HG03354 (cell line): ENCODE measurements around the gene CCSER1.
"Not testable (repeated sequence)": the region's sequence is repeated elsewhere in the genome, so short reads cannot be mapped to it uniquely, and the experiment has no call there.

Experiments used
- ATAC-seq: cut with Tn5 transposase; IDR thresholded peaks from one replicate; pipeline ENCODE4 v1.9.1; 2021; ENCODE audit warnings: mild to moderate bottlenecking; ENCODE audit not compliant: unreplicated experiment, poor library complexity, severe bottlenecking

The CCSER1 gene

DNA sequence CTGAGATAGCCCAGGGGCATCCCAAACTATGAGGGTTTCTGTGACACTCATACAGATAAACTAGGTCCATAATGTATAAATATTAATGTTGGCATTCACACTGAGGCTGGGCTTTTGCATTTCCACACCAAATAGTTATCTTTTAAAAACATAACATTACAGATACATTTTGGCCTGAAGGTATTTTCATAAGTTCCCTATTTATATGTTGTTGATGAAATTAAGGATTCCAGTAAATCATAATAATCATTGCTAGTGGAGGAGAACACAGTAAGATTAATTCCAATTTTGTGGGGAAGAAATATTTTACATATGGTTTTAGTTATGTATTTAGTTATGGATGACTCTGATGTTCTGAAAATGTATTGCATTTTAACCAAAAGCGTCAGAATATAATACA lies 479.6 kb downstream of the CCSER1 start:
- no peak for ATAC-seq

DNA sequence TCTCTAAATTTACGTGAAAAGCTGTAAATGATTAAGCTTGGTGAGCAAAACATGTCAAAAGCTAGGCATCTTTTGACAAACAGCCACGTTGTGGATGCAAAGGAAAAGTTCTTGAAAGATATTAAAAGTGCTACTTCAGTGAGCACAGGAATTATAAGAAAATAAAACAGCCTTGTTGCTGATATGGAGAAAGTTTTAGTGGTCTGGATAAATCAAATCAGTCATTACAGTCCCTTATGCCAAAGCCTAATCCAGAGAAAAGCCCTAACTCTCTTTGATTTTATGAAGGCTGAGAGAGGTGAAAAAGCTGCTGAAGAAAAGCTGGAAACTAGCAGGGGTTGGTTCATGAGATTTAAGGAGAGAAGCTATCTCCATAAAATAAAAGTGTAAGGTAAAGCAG lies 487.2 kb downstream of the CCSER1 start:
- no peak for ATAC-seq

DNA sequence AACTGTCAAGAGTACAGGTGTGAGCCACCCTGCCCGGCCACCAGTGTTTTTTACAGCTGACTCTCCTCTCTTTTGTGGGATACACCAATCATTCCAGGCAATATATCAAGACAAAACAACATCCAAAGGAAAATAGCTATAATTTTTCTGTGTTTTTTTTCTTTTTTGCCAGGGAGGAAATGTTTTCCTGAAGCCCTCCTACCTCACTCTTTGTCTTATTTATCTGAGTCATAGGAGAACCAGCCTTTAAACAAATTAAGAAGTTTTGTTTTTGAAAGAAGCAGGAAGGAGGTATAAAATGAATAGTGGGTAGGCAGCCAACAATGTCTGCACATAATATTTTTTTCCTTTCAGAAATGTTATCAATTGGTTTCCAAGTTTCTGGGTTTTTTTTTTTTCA lies 493.9 kb downstream of the CCSER1 start:
- no peak for ATAC-seq

DNA sequence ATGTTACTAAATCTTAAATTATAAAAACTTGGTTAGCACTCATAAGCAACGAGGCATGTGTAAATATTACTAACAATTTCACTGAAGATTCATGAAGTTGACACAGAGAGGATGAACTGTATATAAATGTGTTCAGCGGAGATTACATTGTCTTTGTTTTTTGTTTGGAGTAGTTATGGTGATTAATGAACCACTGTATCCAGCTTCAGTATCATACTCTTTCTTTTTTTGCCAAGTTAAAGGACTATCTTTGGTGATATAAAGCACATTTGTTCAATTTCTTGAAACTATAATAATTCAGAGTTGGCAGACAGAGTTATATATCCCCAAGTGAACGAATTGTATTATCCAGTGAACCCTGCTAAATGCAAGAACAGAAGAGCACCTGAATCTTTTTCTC lies 497.6 kb downstream of the CCSER1 start:
- ATAC-seq: no peak

DNA sequence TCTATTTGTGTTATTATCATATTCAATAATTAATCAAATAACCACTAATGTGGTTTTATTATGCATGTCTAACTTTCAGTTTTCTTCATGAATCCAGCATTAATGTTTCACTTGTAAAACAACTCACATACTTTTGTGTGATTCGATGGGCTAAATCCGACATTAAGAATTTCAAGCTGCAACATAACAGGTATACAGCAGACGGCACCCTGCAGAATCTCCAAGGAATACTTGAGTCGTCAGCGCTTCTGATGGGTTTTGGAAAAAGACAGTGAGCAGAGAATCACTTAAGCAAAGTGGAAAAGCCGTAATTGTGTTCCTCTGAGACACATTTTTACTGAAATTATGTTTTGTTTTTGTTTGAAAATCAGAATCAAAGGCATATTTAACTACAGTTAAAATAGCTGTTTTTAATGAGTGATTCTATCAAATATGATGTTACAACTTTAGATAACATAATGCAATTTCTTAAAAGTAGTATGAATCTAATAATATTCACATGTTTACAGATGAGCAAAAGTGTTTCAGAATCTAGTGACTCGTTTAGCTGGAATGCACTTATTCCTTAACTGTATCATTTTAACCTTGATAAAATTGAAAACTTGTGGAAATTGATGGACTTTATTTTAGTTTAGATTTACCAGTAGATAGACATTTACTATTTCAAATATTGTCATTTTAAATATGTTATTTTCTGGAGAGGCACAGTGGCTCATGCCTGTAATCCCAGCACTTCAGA lies 514.8 kb downstream of the CCSER1 start:
- no peak for ATAC-seq

DNA sequence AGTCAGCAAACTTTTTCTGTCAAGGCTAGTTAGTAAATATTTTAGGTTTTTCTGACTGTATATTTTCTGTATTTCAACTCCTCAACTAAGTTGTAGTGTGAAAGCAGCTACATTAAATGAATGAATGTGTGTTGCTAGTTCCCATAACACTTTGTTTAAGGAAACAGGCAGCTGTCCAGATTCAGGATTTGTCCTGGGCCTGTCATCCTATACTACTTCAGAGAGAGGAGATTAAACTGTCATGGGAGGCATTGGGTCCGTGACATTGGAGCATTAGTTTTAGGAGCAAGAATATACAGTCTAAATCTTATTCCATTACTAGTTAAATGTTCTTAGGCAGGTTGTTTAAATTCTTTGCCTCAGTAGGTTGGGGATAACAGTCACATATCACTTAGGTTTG lies 516.0 kb downstream of the CCSER1 start:
- no peak for ATAC-seq

DNA sequence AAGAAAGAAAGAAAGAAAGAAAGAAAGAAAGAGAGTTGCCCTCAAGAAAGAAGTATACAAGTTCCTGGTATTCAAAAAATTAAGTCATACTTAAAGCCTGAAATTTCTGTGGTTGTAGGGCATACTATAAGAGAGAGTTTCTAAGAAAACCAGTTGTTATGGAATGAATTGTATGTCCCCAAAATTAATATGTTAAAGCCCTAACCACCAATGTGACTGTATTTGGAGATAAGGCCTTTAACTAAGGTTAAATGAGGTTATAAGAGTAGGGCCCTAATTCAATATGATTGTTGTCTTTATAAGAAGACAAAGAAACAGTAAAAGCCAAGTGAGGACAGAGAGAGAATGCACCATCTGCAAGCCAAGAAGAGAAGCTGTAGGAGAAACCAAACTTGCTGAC lies 521.1 kb downstream of the CCSER1 start:
- no peak for ATAC-seq

DNA sequence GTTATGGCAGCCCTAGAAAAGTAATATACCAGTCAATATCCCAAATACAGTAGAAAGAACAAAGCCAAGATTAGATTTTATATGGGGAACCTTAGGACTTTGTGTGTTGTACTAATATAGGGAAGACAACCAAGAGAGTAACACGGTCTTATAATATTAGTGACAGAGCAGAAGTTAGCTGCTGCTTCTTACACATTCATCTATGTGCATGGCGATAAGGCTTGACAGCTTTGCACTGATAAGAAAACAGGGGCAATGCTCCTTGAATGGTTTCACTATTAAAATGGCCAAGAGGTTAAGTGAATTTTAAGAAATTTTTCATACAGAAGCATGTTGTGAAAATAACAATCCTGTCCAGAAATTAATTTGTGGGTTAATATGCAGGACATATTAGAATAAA lies 521.6 kb downstream of the CCSER1 start:
- no peak for ATAC-seq

DNA sequence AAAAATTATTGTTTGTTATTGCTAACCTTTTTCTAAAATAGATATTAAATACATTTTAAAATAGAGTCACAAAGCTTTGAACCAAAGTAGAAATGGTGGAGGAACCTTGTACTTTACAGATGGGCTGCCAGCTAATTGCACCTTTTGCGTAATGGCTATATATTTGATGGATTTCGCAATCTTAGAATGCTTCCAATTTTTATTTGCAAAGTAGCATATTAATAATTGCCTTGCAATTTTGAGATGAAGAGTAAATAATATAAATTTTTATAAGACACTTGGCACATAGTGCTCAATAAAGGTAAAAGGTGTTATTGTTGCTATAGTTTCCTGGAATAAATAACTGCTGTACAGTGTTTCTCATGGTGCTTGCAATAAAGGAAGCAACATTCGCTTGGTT lies 533.5 kb downstream of the CCSER1 start:
- no peak for ATAC-seq

DNA sequence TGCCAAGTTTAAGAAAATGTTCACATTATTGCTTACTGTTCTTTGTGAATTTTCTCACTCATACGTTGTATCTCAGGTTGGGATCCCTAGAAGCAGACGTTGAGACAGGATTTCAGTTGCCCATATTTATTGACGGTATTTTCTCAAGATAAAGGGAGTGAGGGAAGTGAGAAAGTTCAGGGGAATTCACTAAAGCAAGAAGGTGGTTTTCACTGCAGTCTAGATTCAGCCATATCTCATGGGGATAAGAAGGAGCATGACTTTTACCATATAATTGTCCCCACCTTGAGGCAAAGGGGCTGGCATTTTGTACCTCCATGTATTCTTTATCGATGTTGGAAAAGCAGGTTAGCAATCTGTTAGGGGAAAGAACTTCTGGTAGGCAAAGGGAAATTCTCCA lies 543.0 kb downstream of the CCSER1 start:
- ATAC-seq: no peak

DNA sequence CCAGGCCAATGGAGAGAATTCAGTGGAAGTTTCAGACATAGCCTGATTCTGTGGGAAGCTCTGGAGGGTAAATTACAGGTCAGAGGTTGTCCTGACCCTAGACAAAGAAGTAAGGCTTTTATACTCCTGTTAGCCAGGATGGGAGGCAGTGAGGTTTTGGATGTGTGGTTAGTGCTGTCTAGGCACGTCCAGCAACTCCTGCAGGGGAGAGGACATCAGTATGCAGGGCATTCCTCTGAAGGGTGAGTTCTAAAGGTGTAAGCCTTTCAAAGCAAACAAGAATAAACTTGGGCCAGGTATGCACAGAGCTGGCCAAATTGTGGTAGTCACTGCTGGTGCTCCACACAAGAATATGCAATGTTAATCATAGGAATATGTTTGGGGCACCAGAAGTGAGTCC lies 562.5 kb downstream of the CCSER1 start:
- ATAC-seq: no peak

DNA sequence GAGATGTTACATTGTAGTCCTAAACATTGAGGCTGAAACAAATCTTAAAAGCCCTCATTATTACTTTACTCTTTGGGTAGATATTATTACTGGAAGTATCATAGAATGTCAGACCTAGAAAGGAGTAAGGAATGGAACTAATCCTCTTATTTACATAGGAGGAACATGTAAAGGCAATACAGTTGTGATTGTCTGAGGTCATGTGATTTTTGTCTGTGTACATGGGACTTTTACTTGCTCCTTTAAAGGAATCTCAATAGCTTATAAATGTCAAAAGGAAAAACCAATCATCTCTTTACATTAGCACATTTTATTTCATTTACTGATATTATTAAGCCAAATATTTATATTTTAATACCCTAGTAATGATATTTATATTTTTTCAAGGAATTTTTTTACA lies 568.2 kb downstream of the CCSER1 start:
- no peak for ATAC-seq

DNA sequence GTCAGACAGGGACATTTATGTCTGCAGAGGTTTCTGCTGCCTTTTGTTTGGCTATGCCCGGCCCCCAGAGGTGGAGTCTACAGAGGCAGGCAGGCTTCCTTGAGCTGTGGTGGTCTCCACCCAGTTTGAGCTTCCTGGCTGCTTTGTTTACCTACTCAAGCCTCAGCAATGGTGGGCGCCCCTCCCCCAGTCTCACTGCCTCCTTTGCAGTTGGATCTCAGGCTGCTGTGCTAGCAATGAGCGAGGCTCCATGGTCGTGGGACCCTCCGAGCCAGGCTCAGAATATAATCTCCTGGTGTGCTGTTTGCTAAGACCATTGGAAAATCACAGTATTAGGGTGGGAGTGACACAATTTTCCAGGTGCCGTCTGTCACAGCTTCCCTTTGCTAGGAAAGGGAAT lies 578.3 kb downstream of the CCSER1 start:
- not testable (repeated sequence) for ATAC-seq

DNA sequence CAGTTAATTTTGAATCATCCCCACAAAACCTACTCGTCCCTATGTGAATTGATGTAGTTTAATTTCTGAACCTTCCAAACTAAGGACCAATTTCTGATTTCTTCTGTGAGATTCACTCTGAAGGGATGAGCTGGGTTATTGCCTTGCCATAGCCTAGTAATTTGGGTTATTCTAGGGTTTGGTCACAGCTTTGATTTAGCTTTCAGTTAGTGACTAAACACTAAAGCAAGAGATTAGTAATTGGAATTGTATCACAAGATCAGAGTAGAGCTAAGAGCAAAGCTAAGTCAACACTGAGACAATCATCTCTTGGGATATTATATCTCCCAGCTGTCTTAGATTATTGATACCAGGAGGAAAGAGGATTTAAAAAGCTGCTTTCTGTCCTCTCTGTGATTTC lies 588.0 kb downstream of the CCSER1 start:
- ATAC-seq: peak; percentile 80

DNA sequence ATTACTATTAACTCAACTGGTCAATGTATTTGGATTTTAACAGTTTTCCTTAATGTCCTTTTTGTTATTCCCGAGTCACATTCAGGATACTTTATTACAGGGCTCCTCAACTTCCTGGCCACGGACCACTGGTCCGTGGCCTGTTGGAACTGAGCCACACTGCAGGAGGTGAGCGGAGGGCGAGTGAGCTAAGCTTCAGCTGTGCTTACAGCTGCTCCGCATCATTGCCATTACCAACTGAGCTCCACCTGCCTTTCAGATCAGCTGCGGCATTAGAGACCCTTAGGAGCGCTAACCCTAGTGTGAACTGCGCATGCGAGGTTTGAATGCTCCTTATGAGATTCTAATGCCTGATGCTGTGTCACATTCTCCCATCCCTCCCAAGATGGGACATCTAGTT lies 591.7 kb downstream of the CCSER1 start:
- no peak for ATAC-seq

DNA sequence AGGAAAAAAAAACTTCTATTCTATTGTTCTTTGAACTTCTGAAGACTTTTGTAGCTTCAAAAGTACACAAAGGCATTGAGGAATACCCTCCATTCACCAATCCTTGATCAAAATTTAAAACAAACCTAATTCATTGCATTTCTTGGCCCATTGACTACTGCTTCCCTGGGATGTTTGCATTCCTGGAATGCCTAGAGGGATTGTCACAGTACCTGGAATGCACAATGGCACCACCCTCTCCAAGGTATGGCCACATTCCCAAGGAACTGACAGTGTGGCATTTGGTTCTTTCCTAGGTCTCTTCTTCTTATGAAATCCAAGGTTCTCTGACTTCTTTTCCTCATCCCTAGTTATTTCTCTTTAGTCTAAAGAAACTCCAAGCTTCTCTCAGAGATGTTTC lies 600.7 kb downstream of the CCSER1 start:
- ATAC-seq: no peak

DNA sequence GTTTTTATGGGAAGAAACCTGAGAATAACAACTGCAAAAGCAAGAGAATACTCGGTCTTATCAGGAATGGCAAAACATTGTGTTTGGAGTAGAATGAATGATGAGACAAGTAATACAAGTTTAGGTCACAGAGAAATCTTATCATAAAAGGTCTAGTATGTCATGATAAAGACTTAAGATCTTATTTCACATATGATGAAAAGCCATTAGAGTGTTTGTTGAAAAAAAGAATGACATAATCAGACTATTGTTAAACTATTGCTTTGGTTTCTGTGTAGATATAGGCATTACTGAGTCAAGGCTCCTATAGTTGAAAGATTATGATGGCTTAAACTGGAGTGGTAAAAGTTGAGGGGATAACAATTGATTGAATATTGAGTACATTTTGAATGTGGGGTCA lies 603.6 kb downstream of the CCSER1 start:
- ATAC-seq: no peak

DNA sequence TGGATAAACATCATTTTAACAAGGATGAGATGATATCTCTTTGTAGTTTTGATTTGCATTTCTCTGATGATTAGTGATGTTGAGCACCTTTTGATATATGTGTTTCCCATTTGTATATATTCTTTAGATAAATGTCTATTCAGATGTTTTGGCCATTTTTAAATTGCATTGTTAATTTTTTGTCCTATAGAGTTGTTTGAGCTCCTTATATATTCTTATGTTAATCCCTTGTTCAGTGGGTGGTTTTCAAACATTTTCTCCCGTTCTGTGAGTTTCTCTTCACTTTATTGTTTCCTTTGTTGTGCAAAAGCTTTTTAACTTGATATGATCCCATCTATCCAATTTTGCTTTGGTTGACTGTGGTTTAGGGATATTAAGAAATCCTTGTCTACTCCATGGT lies 606.0 kb downstream of the CCSER1 start:
- ATAC-seq: no peak

DNA sequence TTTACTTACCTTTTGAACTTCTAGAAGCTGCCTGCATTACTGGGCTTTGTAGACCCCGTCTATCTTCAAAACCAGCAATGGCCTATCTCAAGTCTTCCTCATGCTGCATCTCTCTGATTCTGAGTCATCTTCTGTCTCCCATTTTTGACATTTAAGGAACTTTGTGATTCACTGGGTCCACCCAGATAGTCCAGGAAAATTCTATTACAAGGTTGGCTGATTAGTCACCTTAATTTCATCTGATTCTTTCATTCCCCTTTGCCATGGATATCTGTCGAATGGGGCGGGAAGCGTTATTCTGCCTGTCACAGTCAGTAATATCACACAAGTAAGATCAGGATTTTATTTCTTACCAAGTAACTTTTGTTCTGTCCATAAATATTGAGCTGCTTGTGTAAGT lies 618.0 kb downstream of the CCSER1 start:
- ATAC-seq: no peak

DNA sequence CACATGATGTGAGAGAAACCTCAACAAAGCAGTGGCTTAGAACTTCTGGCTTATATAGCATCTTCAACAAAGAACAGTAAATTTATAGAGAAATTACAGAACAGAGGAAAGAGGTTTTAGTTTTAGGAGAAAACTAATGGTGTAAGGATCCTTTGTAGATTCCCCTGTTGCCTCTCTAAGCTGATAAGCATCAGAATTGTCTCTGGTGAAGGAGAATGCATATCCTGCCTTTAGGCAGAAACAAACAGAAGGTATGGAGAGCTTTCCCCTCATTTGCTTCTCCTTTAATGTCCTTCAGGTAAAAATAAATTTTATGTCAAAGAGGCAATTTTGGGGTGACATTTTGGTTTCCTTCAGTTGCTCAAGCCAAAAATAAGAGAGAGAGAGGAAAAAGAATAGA lies 625.9 kb downstream of the CCSER1 start:
- ATAC-seq: no peak

DNA sequence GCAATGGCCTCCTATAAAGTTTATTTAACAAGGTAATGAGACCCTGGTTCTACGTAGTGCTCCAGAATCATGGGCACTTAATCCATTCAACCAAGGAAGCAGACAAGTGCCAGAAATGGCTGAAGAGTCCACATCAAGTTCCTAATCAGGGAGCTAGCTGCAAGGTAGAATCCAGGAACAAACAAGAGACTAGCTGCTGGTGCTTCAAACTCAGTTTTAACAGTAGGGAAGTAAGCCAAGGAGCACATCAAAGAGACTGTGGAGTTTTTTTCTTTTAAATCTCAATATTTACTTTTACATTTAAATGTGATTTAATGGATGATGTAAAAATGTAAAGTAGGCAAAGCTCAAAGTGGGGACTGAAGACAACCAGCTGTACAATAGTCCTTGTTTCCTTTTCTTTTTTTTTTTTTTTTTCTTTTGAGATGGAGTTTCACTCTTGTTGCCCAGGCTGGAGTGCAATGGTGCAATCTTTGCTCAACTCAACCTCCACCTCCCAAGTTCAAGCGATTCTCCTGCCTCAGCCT lies 630.4 kb downstream of the CCSER1 start:
- no peak for ATAC-seq

DNA sequence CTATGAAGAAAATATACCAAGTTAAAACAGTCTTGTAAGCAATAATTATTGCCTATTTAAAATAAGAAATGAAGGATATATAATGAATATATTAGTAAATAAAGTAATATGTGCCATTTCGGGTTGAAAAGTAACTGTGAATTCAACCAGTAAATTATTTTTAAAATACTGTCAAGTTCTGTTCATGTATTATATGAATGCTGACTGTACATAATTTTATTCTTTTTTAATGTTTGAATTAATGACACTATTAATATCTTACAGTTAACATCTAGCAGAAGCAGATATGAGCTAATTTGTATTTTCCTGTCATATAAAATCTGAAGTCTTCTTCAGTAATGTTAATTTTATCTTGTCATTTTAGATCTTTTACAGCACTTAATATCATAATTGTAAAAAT lies 632.9 kb downstream of the CCSER1 start:
- no peak for ATAC-seq
